Ishikawa (cell line): ENCODE results near the gene PPP2R2C.

Experiments used
- CEBPB ChIP-seq: IDR thresholded peaks from 2 replicates; pipeline ENCODE4 v1.6.1; 2012
- CREB1 ChIP-seq: IDR thresholded peaks from 2 replicates; pipeline ENCODE4 v1.6.1; 2012; ENCODE audit warnings: low read depth
- EGR1 ChIP-seq: IDR thresholded peaks from 2 replicates; pipeline ENCODE4 v1.6.1; 2012
- EP300 ChIP-seq: IDR thresholded peaks from 2 replicates; pipeline ENCODE4 v1.6.1; 2012; ENCODE audit warnings: borderline replicate concordance
- FOXM1 ChIP-seq: IDR thresholded peaks from 2 replicates; pipeline ENCODE4 v1.6.1; 2012; ENCODE audit warnings: low read depth, borderline replicate concordance
- NFIC ChIP-seq: IDR thresholded peaks from 2 replicates; pipeline ENCODE4 v1.6.1; 2012
- RAD21 ChIP-seq: IDR thresholded peaks from 2 replicates; pipeline ENCODE4 v1.6.1; 2012; ENCODE audit warnings: low read depth
- TAF1 ChIP-seq: IDR thresholded peaks from 2 replicates; pipeline ENCODE4 v1.6.1; 2012; ENCODE audit warnings: low read depth, mild to moderate bottlenecking
- TCF12 ChIP-seq: IDR thresholded peaks from 2 replicates; pipeline ENCODE4 v1.6.1; 2012; ENCODE audit warnings: low read depth
- TEAD4 ChIP-seq: IDR thresholded peaks from 2 replicates; pipeline ENCODE4 v1.6.1; 2012
- USF1 ChIP-seq: IDR thresholded peaks from 2 replicates; pipeline ENCODE4 v1.6.1; 2012
- YY1 ChIP-seq: IDR thresholded peaks from 2 replicates; pipeline ENCODE4 v1.6.1; 2012; ENCODE audit warnings: low read depth
- ZBTB7A ChIP-seq: IDR thresholded peaks from 2 replicates; pipeline ENCODE4 v1.6.1; 2012; ENCODE audit warnings: low read depth
- TF ChIP-seq, protein P1 (sequence below): IDR thresholded peaks from 2 replicates; pipeline ENCODE4 v1.6.1; 2012
- TF ChIP-seq, protein P2 (sequence below): IDR thresholded peaks from 2 replicates; pipeline ENCODE4 v1.6.1; 2012; ENCODE audit warnings: low read depth, mild to moderate bottlenecking

PPP2R2C gene

DNA sequence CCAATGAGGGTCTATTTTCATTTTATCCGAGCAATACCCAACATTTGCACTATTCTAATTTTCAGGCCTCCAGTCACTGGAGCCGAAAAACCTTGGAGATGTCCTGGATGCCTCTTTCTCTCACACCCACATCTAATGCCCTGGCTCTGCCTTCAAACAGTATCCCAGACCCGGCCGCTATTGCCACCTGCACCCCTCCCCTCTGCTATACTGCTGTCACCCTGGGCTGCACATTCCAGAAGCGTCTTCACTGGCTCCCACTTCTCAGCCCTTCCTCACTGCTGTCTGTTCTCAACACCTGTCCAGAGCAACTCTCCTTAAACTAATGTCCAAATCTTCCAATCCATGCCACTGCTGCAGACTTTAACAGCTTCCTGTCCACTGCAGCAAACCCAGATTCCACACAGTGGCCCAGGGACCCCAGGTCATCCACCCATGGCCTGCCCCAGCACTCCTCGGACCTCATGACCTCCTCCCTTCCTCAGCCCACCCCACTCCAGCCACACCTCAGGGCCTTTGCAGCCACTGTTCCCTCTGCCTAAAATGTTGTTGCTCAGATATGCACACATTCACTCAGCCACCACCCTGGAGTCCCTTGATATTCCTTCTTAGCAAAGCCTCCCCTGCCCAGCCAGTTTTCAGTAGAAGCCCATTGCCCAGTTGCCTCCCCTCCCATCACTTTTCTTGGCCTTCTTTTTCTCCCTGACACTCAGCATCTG lies 30.5 kb upstream of the PPP2R2C start:
- no peak for TF ChIP-seq TEAD4

- no peak for TF ChIP-seq TCF12
- no peak for TF ChIP-seq ZBTB7A
- no peak for TF ChIP-seq FOXM1
- no peak for TF ChIP-seq YY1
- no peak for TF ChIP-seq EGR1
- TF ChIP-seq TAF1 = no peak
- no peak for TF ChIP-seq TEAD4
- TF ChIP-seq NFIC = no peak
- no peak for TF ChIP-seq EP300
Measured at GRCh38 chr4:6502147-6502546, 29.7 kb upstream of the PPP2R2C start.

- TF ChIP-seq EP300 = no peak
- TF ChIP-seq, protein P1, sequence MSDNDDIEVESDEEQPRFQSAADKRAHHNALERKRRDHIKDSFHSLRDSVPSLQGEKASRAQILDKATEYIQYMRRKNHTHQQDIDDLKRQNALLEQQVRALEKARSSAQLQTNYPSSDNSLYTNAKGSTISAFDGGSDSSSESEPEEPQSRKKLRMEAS = no peak
- TF ChIP-seq FOXM1 = no peak
- TF ChIP-seq, protein P2, sequence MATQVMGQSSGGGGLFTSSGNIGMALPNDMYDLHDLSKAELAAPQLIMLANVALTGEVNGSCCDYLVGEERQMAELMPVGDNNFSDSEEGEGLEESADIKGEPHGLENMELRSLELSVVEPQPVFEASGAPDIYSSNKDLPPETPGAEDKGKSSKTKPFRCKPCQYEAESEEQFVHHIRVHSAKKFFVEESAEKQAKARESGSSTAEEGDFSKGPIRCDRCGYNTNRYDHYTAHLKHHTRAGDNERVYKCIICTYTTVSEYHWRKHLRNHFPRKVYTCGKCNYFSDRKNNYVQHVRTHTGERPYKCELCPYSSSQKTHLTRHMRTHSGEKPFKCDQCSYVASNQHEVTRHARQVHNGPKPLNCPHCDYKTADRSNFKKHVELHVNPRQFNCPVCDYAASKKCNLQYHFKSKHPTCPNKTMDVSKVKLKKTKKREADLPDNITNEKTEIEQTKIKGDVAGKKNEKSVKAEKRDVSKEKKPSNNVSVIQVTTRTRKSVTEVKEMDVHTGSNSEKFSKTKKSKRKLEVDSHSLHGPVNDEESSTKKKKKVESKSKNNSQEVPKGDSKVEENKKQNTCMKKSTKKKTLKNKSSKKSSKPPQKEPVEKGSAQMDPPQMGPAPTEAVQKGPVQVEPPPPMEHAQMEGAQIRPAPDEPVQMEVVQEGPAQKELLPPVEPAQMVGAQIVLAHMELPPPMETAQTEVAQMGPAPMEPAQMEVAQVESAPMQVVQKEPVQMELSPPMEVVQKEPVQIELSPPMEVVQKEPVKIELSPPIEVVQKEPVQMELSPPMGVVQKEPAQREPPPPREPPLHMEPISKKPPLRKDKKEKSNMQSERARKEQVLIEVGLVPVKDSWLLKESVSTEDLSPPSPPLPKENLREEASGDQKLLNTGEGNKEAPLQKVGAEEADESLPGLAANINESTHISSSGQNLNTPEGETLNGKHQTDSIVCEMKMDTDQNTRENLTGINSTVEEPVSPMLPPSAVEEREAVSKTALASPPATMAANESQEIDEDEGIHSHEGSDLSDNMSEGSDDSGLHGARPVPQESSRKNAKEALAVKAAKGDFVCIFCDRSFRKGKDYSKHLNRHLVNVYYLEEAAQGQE = no peak
- no peak for TF ChIP-seq NFIC
- no peak for TF ChIP-seq YY1
- no peak for TF ChIP-seq TCF12
- TF ChIP-seq USF1 = no peak
- no peak for TF ChIP-seq CREB1
- TF ChIP-seq CEBPB = no peak
- TF ChIP-seq TAF1 = no peak
- TF ChIP-seq RAD21 = no peak
- TF ChIP-seq EGR1 = no peak
- no peak for TF ChIP-seq TEAD4
- no peak for TF ChIP-seq ZBTB7A
Measured at GRCh38 chr4:6501171-6501570, 28.8 kb upstream of the PPP2R2C start.

DNA sequence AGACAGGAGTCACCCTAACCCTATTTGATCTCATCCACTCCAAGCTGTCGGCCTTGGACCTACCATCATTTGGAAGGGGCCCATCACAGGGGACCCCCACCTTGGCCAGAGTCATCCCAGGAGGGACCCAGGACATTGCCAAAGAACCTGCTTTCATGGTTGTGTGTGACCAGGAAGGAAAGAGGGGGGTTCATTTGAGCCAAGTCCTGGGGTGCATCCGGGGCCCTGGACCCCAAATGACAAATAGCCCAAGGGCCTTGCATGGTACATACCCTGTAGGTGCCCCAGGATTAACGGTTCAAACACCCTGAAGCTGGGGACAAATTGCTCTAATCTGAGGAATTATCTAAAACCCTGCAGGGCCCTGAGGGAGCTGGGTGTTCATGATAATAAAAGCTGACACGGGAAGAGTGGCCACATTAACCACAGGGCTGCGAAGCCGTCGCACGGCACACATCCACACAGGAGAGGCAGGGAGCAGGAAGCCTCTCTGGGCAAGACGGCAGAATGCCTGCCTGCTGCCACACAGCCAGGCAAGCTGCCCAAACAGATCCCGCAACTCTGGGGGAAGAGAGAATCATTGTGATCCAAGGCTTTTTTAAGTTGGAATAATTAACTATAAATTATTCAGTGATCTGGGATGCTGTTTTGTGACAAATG lies 28.2 kb upstream of the PPP2R2C start:
- TF ChIP-seq NFIC (no peak), USF1 (no peak), ZBTB7A (no peak), TCF12 (no peak)

- TF ChIP-seq FOXM1 (no peak), YY1 (no peak), TAF1 (no peak), TEAD4 (no peak), EGR1 (no peak), EP300 (no peak), RAD21 (no peak), NFIC (no peak), ZBTB7A (no peak), USF1 (no peak), CEBPB (no peak)
- TF ChIP-seq, protein P1 = no peak
- TF ChIP-seq, protein P2 = no peak
Measured at GRCh38 chr4:6499238-6499600, 26.8 kb upstream of the PPP2R2C start.

DNA sequence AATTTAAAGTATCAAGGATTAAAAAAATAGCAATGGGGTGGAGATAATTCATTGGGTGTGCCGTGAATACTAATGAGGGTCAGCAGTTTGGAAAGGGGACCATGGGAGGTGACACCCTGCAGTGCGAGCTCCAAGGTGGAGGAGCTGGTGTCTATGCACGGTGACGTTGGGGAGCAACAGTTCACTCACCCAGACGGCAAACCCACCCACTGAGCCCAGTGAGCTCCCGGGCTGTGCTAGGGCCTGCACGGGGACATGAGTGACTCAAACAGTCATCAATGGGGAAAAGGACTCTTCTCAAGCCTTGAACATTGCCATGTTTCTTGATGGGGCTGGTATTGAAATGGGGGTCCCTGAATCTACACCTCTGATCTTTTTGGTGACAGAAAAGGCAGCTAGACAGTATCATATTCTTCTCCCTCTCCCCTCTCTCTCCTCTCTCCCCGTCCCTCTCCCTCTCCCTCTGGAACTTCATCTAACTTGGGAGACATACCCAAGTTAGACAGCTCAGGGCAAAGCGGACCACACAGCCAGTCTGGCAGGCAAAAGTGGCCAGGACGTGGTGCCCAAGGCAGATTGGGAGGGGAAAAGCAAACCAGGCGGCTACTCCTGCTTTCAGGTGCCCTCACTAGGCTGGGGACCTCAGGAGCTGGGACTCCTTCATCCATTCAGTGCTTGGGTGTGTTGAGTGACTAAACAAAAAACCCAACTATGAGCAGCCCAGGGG lies 26.3 kb upstream of the PPP2R2C start:
- TF ChIP-seq EP300 = no peak
- TF ChIP-seq, protein P2 = no peak
- TF ChIP-seq CEBPB = no peak
- TF ChIP-seq TCF12 = no peak
- TF ChIP-seq TAF1 = no peak
- no peak for TF ChIP-seq EGR1
- no peak for TF ChIP-seq TEAD4
- no peak for TF ChIP-seq FOXM1
- TF ChIP-seq USF1 = no peak
